ENCODE data around the gene LDLRAD4. TPM values are rescaled to one million over a fixed set of nuclear protein-coding genes. Genes with fewer than 3 reads are reported as not detected.
A peak's percentile ranks its signal among the peaks of the same experiment; 100 is the strongest.

LDLRAD4 gene
- polyA plus RNA-seq, 3 donors from 2014 or later = 4.8 to 11.3 (median 9.6) TPM

DNA sequence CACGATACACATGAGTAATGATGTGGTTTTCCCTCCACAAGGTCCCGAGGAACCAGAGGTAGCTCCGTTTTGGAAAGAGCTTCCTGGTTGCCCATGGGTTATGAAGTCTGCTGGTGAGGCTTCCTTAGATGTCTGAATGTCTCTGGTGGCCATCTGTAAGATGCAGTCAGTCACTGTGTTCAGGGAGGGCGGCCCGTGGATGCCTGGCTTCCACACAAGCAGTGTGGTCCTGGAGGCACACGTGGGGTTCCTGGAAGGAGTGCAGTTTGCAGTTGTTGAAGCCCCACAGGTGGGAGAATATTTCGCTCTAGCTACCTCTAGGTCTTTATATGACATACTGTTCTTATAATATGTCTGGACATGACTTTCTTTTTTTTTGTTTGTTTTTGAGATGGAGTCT is 298.8 kb downstream of the LDLRAD4 start:
- Mint-ChIP-seq H3K9me3 (no peaks in the 10 kb centered on the region), H3K4me1 (peaks cover 12 to 29% of the 10 kb centered on the region in 2 donors), H3K27ac (no peak overlapping the region), H3K36me3 (peaks cover 11 to 38% (median 19%) of the 10 kb centered on the region in 3 donors), H3K4me3 (no peak overlapping the region), H3K27me3 (ENCODE audit: low read depth in 3 of 3) (no peaks in the 10 kb centered on the region)
- no peak for DNase-seq

DNA sequence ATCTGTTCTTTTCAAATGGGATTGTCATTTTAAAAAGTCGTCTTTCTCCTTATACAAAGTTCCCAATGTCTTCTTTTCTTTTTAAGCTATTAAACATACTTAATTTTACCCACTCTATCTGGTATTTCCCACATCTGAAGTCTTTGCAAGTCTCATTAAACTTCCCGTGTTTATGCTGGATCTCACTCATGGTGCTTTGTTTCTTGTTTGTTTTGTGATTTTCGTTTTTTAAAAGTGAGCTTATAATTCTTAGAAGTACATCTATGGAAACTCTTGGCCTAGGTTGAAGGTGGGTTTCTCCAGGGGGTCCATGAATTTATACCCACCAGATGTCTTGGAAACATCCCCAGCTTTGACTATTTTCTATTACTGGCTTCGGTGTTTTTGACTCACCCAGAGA is 299.8 kb downstream of the LDLRAD4 start:
- Mint-ChIP-seq H3K9me3 (no peaks in the 10 kb centered on the region), H3K4me3 (no peak overlapping the region), H3K4me1 (peaks cover 5 to 19% of the 10 kb centered on the region in 2 donors), H3K36me3 (peaks cover 11 to 38% (median 19%) of the 10 kb centered on the region in 3 donors), H3K27ac (no peak overlapping the region), H3K27me3 (ENCODE audit: low read depth in 3 of 3) (no peaks in the 10 kb centered on the region)
- DNase-seq = no peak

DNA sequence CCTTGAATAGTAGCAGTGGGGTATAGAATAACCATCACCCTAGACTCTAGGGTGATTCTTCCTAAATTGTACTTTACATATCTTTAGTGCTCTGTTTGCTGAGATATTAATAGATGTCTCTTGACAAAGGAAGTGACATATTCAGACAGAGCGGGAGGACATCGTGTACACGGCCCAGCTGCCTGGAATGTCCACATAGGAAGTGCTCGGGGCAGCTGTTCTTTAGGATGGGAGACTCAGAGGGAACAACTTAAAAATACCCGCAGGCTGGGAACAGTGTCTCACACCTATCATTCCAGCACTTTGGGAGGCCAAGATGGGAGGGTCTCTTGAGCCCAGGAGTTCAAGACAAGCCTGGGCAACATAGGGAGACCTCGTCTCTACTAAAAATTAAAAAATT is 301.7 kb downstream of the LDLRAD4 start:
- Mint-ChIP-seq H3K27ac (no peak overlapping the region), H3K27me3 (ENCODE audit: low read depth in 3 of 3) (no peaks in the 10 kb centered on the region), H3K4me1 (peaks cover 3 to 9% of the 10 kb centered on the region in 2 donors), H3K36me3 (peaks cover 15 to 33% (median 19%) of the 10 kb centered on the region in 3 donors), H3K9me3 (no peaks in the 10 kb centered on the region), H3K4me3 (no peak overlapping the region)
- DNase-seq = no peak

DNA sequence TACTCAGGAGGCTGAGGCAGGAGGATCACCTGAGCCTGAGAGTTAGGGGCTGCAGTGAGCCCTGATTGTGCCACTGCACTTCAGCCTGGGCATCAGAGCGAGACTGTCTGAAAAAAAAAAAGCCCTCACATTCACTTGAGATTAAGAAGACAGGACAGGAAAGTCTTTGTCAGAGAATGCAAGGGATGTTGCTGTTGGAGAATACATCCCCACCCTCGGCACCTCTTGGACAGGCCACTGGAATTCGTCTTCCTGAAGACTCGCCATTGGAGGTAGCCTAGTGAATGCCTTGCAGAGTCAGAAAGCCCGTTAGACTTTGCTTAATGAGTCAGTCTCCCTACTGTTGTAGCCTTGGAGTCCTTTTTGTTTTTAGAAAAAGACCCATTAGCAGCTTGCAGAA is 302.2 kb downstream of the LDLRAD4 start:
- H3K4me3 Mint-ChIP-seq = no peak overlapping the region
- H3K27ac Mint-ChIP-seq = no peak overlapping the region
- no peaks in the 10 kb centered on the region for H3K9me3 Mint-ChIP-seq

DNA sequence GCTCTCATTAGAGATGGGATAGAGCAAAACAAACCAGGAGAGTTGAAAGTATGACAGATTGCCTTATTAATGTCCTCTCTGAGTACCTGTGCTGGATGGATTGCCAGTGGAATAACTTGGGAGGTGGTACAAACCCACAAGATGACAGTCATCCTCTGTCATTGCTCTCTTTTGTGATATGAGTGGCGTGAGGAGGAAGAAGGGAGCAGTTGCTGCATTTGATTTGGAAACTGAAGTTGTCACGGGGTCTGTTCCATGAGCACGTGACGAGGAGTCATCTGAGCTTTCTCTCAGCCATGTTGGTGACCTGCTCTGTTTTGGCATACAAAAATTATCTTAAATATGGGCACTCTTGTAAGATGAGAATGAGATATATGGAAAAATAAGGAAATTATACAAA is 302.9 kb downstream of the LDLRAD4 start:
- H3K9me3 Mint-ChIP-seq = no peaks in the 10 kb centered on the region
- no peak overlapping the region for H3K27ac Mint-ChIP-seq
- no peaks in the 10 kb centered on the region for H3K27me3 Mint-ChIP-seq (ENCODE audit: low read depth in 3 of 3)
- H3K4me1 Mint-ChIP-seq = peaks cover 3 to 7% of the 10 kb centered on the region in 2 donors
- DNase-seq = no peak
- no peak overlapping the region for H3K4me3 Mint-ChIP-seq
- H3K36me3 Mint-ChIP-seq = peaks cover 15 to 26% (median 19%) of the 10 kb centered on the region in 3 donors

More for the DNA sequence above, 302.2 kb downstream of the LDLRAD4 start:
- DNase-seq = no peak
- Mint-ChIP-seq H3K36me3 (peaks cover 15 to 30% (median 19%) of the 10 kb centered on the region in 3 donors), H3K4me1 (peaks cover 3 to 7% of the 10 kb centered on the region in 2 donors), H3K27me3 (ENCODE audit: low read depth in 3 of 3) (no peaks in the 10 kb centered on the region)

DNA sequence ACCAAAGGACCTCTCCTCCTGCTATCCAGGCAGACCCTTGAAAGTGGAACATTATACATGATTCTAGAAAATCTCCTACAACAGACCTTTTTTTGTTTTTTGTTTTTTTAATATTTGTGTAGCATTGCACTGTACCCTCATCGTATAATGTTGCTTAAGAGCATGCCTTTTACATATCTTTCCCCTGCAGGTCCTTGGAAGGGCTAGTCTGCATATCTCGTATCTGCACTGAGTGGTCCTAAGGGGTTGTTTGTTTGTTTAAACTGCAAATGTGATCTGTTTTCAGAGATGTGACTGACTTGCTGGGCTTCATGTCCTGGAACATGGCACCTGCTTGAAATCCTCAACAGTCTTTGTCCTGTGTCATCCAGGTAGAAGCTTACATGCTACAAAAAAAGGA is 303.7 kb downstream of the LDLRAD4 start:
- Mint-ChIP-seq H3K4me1 (peaks cover 3 to 7% of the 10 kb centered on the region in 2 donors), H3K27me3 (ENCODE audit: low read depth in 3 of 3) (no peaks in the 10 kb centered on the region), H3K36me3 (peaks cover 13 to 23% (median 15%) of the 10 kb centered on the region in 3 donors), H3K4me3 (no peak overlapping the region), H3K9me3 (no peaks in the 10 kb centered on the region), H3K27ac (peak overlapping the region in 1 of 6 donors; percentile 48)
- DNase-seq = no peak

DNA sequence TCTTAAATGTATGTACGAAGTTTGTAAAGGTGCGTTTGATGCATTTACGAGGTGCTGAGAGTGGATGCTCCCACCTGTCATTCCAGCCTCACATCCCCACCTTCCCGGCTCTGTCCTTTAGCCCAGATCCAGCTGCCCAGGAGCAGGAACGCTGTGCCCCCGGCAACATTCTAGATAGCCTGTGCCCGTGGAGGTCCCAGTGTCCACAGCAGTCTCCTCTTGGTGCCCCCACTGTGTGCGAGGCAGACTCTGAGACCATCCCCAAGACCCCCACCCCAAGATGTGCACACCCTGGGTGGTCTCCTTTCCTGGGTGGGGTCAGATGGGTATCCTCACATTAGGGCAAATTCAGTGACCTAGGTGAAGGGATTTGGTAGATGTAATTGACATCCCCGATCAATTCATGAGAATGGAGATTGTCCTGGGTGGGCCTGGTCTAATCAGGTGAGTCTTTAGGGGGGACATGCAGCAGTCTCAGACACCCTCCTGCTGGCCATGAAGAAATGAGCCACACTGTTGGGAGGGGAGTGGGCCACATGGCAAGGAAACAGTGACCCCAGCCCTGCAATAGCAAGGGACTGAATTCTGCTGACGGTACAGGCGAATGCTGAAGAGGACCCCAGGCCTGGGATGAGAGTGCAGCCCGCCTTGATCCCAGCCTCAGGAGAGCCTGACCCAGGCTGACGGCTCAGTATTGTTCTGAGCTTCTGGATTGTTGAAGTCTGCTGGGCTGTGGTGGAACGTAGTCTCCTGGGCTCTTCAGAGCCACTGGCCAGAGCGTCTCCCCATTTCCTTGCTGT is 304.5 kb downstream of the LDLRAD4 start:
- Mint-ChIP-seq H3K27ac (no peak overlapping the region), H3K4me1 (peaks cover 3 to 7% of the 10 kb centered on the region in 2 donors), H3K4me3 (no peak overlapping the region), H3K27me3 (ENCODE audit: low read depth in 3 of 3) (peaks cover 0 to 2% (median 0%) of the 10 kb centered on the region in 3 donors), H3K36me3 (peaks cover 9 to 18% (median 10%) of the 10 kb centered on the region in 3 donors), H3K9me3 (no peaks in the 10 kb centered on the region)
- DNase-seq = no peak

DNA sequence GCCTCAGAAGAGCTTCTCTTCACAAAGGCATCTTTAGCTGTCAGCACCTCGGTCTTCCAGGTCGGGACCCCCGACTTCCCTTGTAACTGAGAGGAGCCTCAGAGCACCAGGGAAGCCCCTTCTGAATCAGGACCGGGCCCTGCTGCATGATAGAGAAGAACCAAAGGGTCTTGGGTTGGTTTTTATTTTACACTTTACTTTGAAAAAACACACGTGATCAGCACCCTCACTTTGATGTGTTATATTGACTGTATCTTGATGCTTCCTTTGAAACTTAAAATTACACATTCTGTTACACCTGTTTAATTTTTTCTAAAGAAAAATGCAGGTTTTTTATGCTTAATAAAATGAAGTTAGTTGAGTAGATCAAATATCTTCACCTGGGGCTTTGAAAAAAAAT is 305.5 kb downstream of the LDLRAD4 start:
- H3K4me3 Mint-ChIP-seq = no peak overlapping the region
- H3K27ac Mint-ChIP-seq = peak overlapping the region in 1 of 6 donors; percentile 39

DNA sequence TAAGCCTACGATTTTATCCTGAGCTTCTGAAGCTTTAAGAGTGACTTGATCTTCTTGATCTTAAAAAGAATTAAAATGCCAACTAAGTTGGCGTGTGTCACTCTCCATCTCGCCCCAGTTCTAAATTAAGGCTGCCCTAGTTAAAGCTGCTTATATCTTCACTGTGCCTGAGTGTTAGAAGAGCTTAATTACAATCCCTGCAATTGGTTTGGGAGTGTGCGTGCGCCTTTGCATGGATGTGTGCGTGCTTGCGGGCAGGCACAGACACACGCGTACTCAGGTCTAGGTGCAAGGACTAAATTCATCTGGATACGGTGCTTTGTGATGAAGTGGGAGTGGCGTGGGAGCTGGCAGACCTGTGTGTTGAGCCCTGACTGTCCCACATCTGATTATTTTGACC is 306.3 kb downstream of the LDLRAD4 start:
- H3K9me3 Mint-ChIP-seq = no peaks in the 10 kb centered on the region
- H3K27me3 Mint-ChIP-seq (ENCODE audit: low read depth in 3 of 3) = peaks cover 0 to 2% (median 0%) of the 10 kb centered on the region in 3 donors
- no peak overlapping the region for H3K4me3 Mint-ChIP-seq
- H3K36me3 Mint-ChIP-seq = peaks cover 0 to 7% (median 4%) of the 10 kb centered on the region in 3 donors
- H3K27ac Mint-ChIP-seq = peak overlapping the region in 2 of 6 donors; percentile 35 to 39
- peaks cover 3 to 7% of the 10 kb centered on the region in 2 donors for H3K4me1 Mint-ChIP-seq
- no peak for DNase-seq

More for the DNA sequence above, 305.5 kb downstream of the LDLRAD4 start:
- peaks cover 0 to 2% (median 0%) of the 10 kb centered on the region in 3 donors for H3K27me3 Mint-ChIP-seq (ENCODE audit: low read depth in 3 of 3)
- H3K9me3 Mint-ChIP-seq = no peaks in the 10 kb centered on the region
- peaks cover 3 to 7% of the 10 kb centered on the region in 2 donors for H3K4me1 Mint-ChIP-seq
- DNase-seq = no peak
- peaks cover 1 to 9% (median 4%) of the 10 kb centered on the region in 3 donors for H3K36me3 Mint-ChIP-seq

DNA sequence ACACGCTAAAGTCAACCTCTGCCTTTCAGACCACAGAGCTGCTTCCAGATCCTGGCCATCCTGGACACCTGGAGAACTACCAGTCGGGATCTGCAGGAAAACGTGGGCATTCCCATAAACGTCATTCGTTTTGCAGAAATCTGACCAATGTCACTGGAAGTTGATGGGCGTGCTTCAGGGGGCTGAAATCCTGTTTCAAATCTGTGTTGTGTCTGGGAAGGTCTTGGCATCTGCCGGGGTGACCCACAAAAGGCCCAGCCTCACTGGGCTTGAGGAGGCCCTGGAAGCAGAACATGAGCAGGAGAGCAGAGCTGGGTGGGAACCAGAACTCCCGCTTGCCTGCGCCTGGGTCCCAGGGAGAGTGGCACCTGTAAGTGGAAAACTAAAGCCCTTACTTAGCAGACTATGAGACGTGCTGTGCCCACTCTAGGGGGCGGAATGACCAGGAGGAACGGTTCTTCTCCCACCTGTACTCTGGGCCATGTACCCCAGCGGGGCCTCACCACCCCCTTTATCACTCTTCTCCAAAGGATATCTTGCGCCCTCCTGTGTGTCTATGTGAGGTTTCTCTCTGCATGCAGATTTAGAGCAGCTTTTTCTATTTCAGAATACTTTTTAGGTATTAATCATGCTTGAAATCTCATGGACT is 306.9 kb downstream of the LDLRAD4 start:
- Mint-ChIP-seq H3K4me1 (peaks cover 4 to 7% of the 10 kb centered on the region in 2 donors), H3K27ac (no peak overlapping the region), H3K27me3 (ENCODE audit: low read depth in 3 of 3) (peaks cover 0 to 2% (median 0%) of the 10 kb centered on the region in 3 donors), H3K36me3 (peaks cover 0 to 7% (median 4%) of the 10 kb centered on the region in 3 donors), H3K9me3 (no peaks in the 10 kb centered on the region), H3K4me3 (no peak overlapping the region)
- no peak for DNase-seq

DNA sequence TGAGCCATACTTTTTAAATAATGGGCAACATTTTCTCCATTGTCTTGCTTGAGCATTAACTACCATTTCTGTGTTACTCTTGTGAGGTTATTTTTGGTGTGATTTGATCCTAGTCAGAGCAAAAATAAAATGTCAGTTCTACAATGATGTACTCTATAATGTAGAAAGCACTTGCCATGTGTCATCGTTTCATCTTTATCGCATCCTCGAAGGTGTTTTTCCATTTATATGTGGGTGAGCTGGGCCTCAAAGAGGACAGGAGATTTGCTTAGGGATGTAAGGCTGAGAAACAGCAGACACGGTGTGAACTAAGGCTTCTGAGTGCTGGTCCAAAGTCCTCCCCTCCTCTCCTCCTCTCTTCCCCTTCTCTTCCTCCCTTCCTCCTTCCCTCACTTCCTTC is 308.0 kb downstream of the LDLRAD4 start:
- no peak overlapping the region for H3K4me3 Mint-ChIP-seq
- DNase-seq = no peak
- H3K27ac Mint-ChIP-seq = peak overlapping the region in 1 of 6 donors; percentile 11
- peaks cover 0 to 7% (median 4%) of the 10 kb centered on the region in 3 donors for H3K36me3 Mint-ChIP-seq
- no peaks in the 10 kb centered on the region for H3K9me3 Mint-ChIP-seq
- H3K27me3 Mint-ChIP-seq (ENCODE audit: low read depth in 3 of 3) = peaks cover 0 to 2% (median 0%) of the 10 kb centered on the region in 3 donors
- H3K4me1 Mint-ChIP-seq = peaks cover under 1 to 1% of the 10 kb centered on the region in 2 donors

DNA sequence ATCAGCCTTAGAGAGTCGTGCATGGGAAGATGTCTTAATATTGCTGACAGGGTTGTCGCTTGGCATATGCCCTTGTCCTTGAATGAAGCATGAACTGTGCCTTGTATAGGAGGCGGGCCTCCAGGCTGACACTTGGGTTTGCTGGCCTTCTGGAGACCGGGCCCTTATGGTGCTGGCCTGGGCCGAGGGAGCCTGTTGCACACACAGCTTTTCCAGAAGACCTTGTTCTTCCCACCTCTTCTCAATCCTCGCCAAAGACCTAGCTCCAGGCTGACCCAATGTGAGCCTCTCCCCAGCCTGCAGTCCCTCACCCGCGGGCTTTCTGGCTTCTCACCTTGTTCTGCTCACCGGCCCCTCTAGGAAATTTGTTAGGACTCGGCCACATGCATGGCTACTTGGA is 308.7 kb downstream of the LDLRAD4 start:
- peak overlapping the region in 1 of 6 donors; percentile 11 for H3K27ac Mint-ChIP-seq
- peaks cover 0 to 1% of the 10 kb centered on the region in 2 donors for H3K4me1 Mint-ChIP-seq
- no peaks in the 10 kb centered on the region for H3K9me3 Mint-ChIP-seq

DNA sequence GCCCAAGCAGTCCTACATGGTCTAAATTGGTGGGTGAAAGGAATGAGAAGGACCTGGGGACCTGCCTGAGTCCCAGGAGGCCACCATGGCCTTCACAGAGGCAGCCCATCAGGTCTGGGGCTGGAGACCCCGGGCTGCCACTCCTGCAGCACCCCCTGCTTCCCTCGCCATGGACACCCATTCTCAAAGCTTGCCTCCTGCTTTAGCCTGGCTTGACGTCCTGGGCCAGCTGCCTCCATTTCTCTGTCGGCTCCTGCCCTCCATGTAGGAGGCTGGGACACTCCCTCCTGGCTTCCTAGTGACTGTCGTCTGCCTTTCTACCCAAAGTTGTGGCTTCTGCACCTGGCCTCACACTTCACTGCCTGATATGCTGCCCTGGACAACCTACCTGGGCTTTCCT is 309.2 kb downstream of the LDLRAD4 start:
- Mint-ChIP-seq H3K4me1 (peaks cover 0 to 1% of the 10 kb centered on the region in 2 donors), H3K4me3 (no peak overlapping the region), H3K36me3 (peaks cover 0 to 7% (median 4%) of the 10 kb centered on the region in 3 donors), H3K27ac (no peak overlapping the region), H3K9me3 (no peaks in the 10 kb centered on the region), H3K27me3 (ENCODE audit: low read depth in 3 of 3) (peaks cover 0 to 2% (median 0%) of the 10 kb centered on the region in 3 donors)
- no peak for DNase-seq

More for the DNA sequence above, 308.7 kb downstream of the LDLRAD4 start:
- Mint-ChIP-seq H3K4me3 (no peak overlapping the region), H3K36me3 (peaks cover 0 to 7% (median 4%) of the 10 kb centered on the region in 3 donors), H3K27me3 (ENCODE audit: low read depth in 3 of 3) (peaks cover 0 to 2% (median 0%) of the 10 kb centered on the region in 3 donors)
- no peak for DNase-seq

Measured in immature natural killer cell (primary cell).